Ascending aorta (tissue), 2 donors: ENCODE data around the gene GUCD1. TPM values are rescaled to one million over a fixed set of nuclear protein-coding genes. Genes with fewer than 3 reads are reported as not detected.

Experiments
- DNase-seq, 2 donors: peaks; one replicate each; pipeline ENCODE4 v3.0.0-alpha.2; 2019; ENCODE audit warnings: low spot score in 2 of 2
- H3K27ac ChIP-seq, 2 donors: fragments of 200-600 bp; sonication (generic); one replicate each; pipeline ENCODE4 v1.5.1; 2016 to 2017; ENCODE audit warnings: mild to moderate bottlenecking in 1 of 2
- H3K27me3 ChIP-seq: fragments of 200-600 bp; sonication (generic); one replicate; pipeline ENCODE4 v1.5.1; 2017
- H3K36me3 ChIP-seq, 2 donors: fragments of 200-600 bp; sonication (generic); one replicate each; pipeline ENCODE4 v1.5.1; 2016
- H3K4me1 ChIP-seq, 2 donors: fragments of 200-600 bp; sonication (generic); one replicate each; pipeline ENCODE4 v1.5.1; 2016 to 2017; ENCODE audit warnings: mild to moderate bottlenecking in 1 of 2
- H3K4me3 ChIP-seq, 2 donors: fragments of 200-600 bp; sonication (generic); one replicate each; pipeline ENCODE4 v1.5.1; 2016 to 2017; ENCODE audit warnings: mild to moderate bottlenecking in 1 of 2
- H3K9me3 ChIP-seq, 2 donors: fragments of 200-600 bp; sonication (generic); one replicate each; pipeline ENCODE4 v1.5.1; 2016
- CTCF ChIP-seq, 3 experiments: fragments of 200-600 bp in 2 of 3; fragments of 450-650 bp in 1 of 3; sonication (generic) in 2 of 3; IDR thresholded peaks; one replicate each; pipeline ENCODE4 v1.5.1; 2016 to 2019; ENCODE audit warnings: antibody characterized with exemption in 3 of 3, mild to moderate bottlenecking in 1 of 3, moderate library complexity in 1 of 3
- intact Hi-C: fragments of 100-400 bp; cut with DNase I; formaldehyde crosslinking; loops from one replicate; pipeline ENCODE4 v1.15.1; 2023
- total RNA-seq: library from RNA; depleted of rRNA; stranded (reverse); fragments of >200 nt; gene quantifications from one replicate; pipeline ENCODE4 v1.1.0, GENCODE V29; 2016

The GUCD1 gene
- total RNA-seq, 1 donor from 2014 or later: 80.0 TPM

DNA sequence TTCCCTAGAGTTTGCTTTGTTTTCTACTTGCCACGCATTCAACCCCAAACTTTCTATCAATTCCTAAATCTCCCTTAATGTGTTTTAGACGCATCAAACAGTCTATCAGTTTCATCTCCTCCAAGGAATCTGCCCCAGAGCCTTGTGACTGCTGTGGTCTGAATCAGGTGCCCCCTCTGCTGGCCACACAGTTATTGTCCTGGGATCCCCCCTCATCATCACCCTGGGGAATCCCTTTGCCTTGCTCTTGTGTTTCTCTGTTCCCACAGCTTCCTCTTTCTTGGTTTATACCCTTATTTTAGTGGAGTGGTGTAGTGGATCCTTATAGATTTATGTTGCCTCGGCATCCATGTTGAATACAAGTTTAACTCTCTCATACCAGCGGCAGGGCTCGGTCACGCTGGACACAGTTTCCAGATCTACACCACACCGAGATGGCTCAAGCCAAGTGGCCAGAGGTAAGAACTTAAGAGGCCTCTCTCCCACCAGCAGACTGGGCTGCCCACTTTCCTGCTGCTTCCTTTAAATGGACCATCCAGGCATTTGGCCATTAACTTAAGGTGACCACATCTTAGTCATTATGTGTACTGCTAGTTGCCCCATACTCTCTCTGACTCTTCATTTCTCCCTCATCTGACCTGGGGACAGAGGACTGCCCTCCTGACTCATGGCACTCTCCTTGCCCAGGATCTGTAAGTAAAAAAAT is 51.6 kb downstream of the GUCD1 start:
- Histone ChIP-seq H3K4me3 (no peak overlapping the region), H3K36me3 (no peaks in the 10 kb centered on the region), H3K4me1 (no peaks in the 10 kb centered on the region), H3K27ac (no peak overlapping the region), H3K27me3 (no peaks in the 10 kb centered on the region), H3K9me3 (no peaks in the 10 kb centered on the region)
- intact Hi-C loops: loop anchor here (5.0 kb wide), 1 partner anchor 81 kb away; no protein-coding TSS in a partner anchor
- peak; percentile 30 to 61 (median 45) for TF ChIP-seq CTCF (IDR thresholded peaks at IDR 0.05)
- no peak for DNase-seq

GRCh38 chr22:24502541-24502940 is 52.4 kb downstream of the GUCD1 start:
- DNase-seq: no peak
- no peaks in the 10 kb centered on the region for H3K9me3 ChIP-seq
- intact Hi-C loops: loop anchor here (5.0 kb wide), 1 partner anchor 80 kb away; no protein-coding TSS in a partner anchor
- no peak overlapping the region for H3K4me3 ChIP-seq
- no peak for TF ChIP-seq CTCF (IDR thresholded peaks at IDR 0.05)
- no peaks in the 10 kb centered on the region for H3K27me3 ChIP-seq
- H3K4me1 ChIP-seq: no peaks in the 10 kb centered on the region
- no peak overlapping the region for H3K27ac ChIP-seq
- H3K36me3 ChIP-seq: no peaks in the 10 kb centered on the region

- Histone ChIP-seq H3K27me3 (no peaks in the 10 kb centered on the region), H3K4me3 (no peak overlapping the region), H3K9me3 (no peaks in the 10 kb centered on the region), H3K4me1 (no peaks in the 10 kb centered on the region), H3K36me3 (no peaks in the 10 kb centered on the region), H3K27ac (no peak overlapping the region)
- TF ChIP-seq CTCF (IDR thresholded peaks at IDR 0.05): no peak
- DNase-seq: no peak
- intact Hi-C loops: loop anchor here (5.0 kb wide), 1 partner anchor 80 kb away; no protein-coding TSS in a partner anchor
These were observed 52.9 kb downstream of the GUCD1 start for GRCh38 chr22:24502034-24502433.

DNA sequence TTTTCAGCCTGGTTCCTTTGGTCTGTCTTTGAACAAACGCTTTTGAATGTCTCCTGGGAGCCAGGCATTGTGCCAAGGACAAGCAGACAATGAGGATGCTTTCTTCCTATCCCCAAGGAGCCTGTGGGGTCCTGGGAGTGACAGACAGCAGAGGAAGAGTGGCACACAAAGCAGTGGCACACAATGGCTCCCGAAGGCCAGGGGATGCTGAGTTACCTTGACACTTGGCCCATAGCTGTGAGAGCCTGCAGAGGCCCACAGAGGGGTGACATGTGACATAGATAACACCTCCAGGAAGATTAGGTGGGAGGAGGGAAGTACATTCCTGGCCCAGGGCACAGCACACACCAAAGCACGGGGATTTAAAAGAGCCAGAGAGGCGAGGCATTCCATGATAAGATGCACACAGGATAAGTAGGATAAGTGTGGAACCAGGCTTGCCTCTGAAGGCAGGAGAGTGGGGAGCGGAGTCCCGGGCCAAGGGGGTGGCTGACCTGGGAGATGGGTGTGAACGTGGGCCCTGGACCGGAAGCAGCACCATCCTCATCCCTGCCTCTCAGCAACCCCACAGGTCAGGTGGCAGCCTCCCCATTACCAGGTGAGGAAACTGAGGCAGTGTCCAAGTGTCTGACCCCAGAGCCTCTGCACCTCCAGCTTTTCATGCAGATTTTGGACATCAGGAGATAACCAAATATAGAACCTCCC is 53.5 kb downstream of the GUCD1 start:
- H3K4me1 ChIP-seq: no peaks in the 10 kb centered on the region
- no peak overlapping the region for H3K27ac ChIP-seq
- H3K9me3 ChIP-seq: no peaks in the 10 kb centered on the region
- H3K4me3 ChIP-seq: no peak overlapping the region
- DNase-seq: no peak
- H3K36me3 ChIP-seq: no peaks in the 10 kb centered on the region
- TF ChIP-seq CTCF (IDR thresholded peaks at IDR 0.05): no peak
- intact Hi-C loops: loop anchor here (5.0 kb wide), 1 partner anchor 79 kb away; no protein-coding TSS in a partner anchor
- no peaks in the 10 kb centered on the region for H3K27me3 ChIP-seq

DNA sequence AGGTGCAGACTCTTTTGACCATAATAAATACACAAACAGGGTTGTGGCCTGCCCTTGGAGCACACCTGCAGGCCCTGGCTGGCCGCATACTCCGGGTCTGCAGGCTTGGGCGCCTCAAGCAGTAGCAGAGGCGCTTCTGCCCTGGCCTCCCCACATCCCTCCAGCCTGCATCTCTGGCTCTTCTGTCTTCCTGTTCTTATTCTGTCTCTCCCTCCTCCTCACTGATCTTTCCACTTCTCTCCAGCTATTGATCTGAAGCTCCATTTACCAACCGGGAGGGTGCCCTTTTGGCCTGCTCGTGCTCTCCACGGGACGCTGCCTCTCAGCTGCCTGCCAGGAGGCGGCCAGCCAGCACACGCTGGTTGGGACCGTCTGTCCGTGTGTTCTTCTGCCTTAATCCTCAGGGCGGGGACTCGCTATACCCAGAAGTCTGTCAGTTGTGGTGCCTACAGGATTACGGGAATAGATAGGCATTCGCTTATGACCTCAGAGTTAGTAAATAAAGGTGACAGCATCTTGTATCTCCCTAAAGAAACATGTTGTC is 54.6 kb downstream of the GUCD1 start:
- Histone ChIP-seq H3K9me3 (no peaks in the 10 kb centered on the region), H3K27ac (no peak overlapping the region), H3K27me3 (no peaks in the 10 kb centered on the region), H3K4me1 (no peaks in the 10 kb centered on the region), H3K36me3 (no peaks in the 10 kb centered on the region), H3K4me3 (no peak overlapping the region)
- TF ChIP-seq CTCF (IDR thresholded peaks at IDR 0.05): no peak
- intact Hi-C loops: loop anchor here (5.0 kb wide), 1 partner anchor 78 kb away; no protein-coding TSS in a partner anchor
- DNase-seq: no peak
